ENCODE results near the gene HELB.
"Not testable (repeated sequence)": the region's sequence is repeated elsewhere in the genome, so short reads cannot be mapped to it uniquely, and the experiment has no call there.

The HELB gene

GRCh38 chr12:66303316-66303804 is 1.1 kb downstream of the HELB start:
- not testable (repeated sequence) for DNase-seq (ENCODE audit: low spot score)

- DNase-seq (ENCODE audit: low spot score) = no peak
Measured at GRCh38 chr12:66304296-66304900, 2.1 kb downstream of the HELB start.

DNA sequence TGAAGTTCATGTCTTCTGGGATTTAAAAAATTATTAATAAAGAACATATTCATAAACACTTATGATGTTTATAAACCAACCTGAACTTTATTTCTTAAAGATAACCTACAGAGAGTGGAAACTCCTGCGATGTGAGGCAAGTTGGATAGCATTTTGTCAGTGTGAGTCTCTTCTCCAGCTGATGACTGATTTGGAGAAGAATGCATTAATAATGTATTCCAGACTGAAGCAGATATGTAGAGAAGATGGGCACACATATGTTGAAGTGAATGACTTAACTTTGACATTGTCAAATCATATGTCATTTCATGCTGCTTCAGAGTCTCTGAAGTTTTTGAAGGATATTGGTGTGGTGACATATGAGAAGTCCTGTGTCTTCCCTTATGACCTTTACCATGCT is 7.3 kb downstream of the HELB start:
- no peak for DNase-seq (ENCODE audit: low spot score)

GRCh38 chr12:66312189-66312588 is 9.9 kb downstream of the HELB start:
- no peak for DNase-seq (ENCODE audit: low spot score)

GRCh38 chr12:66314278-66314677 is 12.0 kb downstream of the HELB start:
- DNase-seq (ENCODE audit: low spot score) = no peak

GRCh38 chr12:66319266-66319954 is 17.1 kb downstream of the HELB start:
- DNase-seq (ENCODE audit: low spot score) = no peak

GRCh38 chr12:66320996-66321395 is 18.7 kb downstream of the HELB start:
- DNase-seq (ENCODE audit: low spot score) = no peak

GRCh38 chr12:66321435-66321834 is 19.1 kb downstream of the HELB start:
- DNase-seq (ENCODE audit: low spot score) = no peak

GRCh38 chr12:66323017-66323416 is 20.7 kb downstream of the HELB start:
- no peak for DNase-seq (ENCODE audit: low spot score)

GRCh38 chr12:66329941-66330340 is 27.6 kb downstream of the HELB start:
- no peak for DNase-seq (ENCODE audit: low spot score)

- no peak for DNase-seq (ENCODE audit: low spot score)
Measured at GRCh38 chr12:66331016-66331415, 28.7 kb downstream of the HELB start.

GRCh38 chr12:66331814-66332213 is 29.5 kb downstream of the HELB start:
- DNase-seq (ENCODE audit: low spot score) = no peak

DNA sequence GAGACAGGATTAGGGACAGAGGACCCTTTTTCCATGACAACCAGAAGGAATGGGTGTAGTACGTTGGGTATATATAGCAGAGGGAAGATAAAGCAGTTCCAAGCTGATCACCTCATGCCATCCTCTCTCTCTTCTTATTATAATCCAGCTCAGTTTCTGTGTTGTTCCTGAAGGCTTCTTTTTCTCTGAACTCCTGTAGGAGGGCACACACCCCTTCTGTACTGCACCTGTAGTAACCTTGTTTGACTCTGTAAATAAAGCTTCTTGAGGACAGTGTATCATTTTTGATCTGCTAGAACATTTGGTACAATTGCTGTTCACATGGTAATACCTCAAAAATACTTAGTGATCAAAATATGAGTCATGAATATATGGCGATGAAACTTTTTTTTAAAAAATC is 33.5 kb downstream of the HELB start:
- DNase-seq (ENCODE audit: low spot score) = no peak

- DNase-seq (ENCODE audit: low spot score) = no peak
Measured at GRCh38 chr12:66337381-66338010, 35.2 kb downstream of the HELB start.

GRCh38 chr12:66340131-66340530 is 37.8 kb downstream of the HELB start:
- no peak for DNase-seq (ENCODE audit: low spot score)

- no peak for DNase-seq (ENCODE audit: low spot score)
Measured at GRCh38 chr12:66341126-66341525, 38.8 kb downstream of the HELB start.

DNA sequence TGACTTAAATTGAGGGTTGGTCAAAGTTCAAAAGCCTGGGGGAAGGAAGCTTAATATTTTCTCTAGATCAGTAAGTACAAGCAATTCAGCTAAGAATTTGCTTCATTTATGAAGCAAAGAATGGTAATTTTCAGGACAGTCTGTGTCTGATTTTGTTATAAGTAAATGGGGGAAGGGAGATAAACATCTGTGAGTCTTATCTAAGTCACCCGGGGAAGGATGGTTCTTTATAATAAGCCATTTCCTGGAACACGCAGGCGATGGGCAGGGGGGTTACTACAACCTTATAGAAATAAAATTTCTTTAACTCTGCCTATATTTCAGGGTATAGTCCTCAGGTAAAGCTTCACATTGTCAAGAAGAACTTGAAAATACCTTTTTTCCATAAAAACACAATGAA is 42.9 kb downstream of the HELB start:
- DNase-seq (ENCODE audit: low spot score) = no peak

DNA sequence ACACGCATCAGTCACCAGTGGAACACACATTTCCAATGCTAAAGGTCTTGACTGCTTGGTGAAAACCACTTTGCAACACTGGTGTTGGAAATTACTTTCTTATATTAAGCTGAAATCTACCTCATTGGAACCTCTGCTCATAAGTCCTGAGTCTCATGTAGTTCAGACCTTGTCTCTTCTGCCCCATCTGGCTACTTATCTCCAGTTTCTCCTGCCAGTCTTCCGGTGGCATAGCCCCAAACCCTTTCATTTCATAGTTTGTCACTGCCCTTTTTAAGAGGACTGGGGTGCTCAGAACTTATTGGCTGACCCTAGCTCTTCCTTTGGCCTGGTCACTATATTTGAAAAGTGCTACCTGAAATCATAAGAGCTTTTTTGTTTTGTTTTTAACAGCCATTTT is 43.7 kb downstream of the HELB start:
- no peak for DNase-seq (ENCODE audit: low spot score)

GRCh38 chr12:66351301-66351700 is 49.0 kb downstream of the HELB start:
- DNase-seq (ENCODE audit: low spot score) = no peak

DNA sequence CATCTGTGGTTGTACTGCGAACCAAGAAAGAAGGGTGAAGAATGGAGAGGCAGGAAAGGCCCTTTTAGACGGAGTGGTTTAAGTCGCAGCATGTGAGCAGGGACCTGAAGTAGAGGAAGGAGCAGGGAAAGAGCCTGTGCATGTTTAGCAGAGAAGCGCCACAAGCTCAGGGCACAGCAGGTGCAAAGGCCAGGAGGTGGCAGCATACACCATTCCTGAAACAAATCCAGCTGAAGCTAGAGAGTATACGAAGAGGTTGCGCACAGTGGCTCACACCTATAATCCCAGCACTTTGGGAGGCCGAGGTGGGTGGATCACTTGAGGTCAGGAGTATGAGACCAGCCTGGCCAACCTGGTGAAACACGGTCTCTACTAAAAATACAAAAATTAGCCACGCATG is 49.9 kb downstream of the HELB start:
- peak; percentile 58 for DNase-seq (ENCODE audit: low spot score)

DNA sequence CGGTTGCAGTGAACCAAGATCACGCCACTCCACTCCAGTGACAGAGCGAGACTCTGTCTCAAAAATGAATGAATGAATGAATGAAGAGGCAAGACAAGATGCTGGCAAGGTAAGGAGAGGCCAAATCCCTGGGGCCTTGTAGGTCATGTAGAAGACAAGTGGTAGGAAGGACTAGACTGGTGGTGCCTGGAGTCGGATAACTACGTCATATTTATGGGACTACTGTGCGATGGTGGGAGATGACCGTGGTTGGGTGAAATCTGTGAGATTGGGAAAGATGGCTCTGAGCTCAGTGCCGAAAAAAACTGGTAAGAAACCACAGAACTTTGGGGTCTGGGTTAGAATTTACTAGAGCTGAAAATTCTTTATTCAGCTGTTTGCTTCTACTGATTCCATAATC is 50.6 kb downstream of the HELB start:
- DNase-seq (ENCODE audit: low spot score) = no peak

DNA sequence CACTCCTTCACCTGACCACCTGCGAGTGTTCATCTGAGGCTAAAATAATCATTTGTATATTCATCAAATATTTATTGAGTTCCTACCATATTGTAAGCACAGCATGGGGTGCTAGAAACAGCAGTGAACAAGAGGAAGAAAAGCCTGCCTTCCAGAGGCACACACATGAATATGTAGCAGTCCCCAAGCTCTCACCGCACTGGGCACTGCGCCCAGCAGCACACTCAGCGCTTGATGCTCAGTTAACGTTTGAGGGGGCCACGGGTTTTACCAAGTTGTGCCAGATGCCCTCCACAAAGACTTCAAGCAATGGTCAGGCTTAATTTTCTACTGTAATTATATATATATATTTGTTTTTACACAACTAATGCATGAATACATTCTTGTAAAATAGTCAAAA is 52.0 kb downstream of the HELB start:
- DNase-seq (ENCODE audit: low spot score) = peak; percentile 33

GRCh38 chr12:66359300-66359699 is 57.0 kb downstream of the HELB start:
- no peak for DNase-seq (ENCODE audit: low spot score)

All from Ammon's horn (tissue), 1 donor.